Measurements from ENCODE around the gene ECT2.

Gene ECT2

DNA sequence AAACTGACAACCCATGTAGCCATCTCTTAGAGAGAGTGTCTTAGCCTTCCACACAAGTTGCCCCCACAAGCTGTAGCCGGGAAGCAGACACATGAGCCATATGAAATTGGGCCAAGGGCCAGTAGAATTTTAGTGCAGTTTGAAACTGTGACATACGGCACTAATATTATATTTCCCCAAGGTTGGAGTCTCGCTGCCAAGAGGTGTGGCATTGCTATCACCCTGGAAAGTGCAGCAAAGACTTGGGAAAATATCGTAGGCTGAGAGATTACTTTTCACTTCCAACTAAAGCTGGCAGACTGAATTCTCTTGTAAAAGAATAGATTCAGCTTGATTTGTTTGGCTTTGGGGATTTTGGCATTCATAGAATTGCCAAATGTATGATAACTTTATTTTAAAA is 89.2 kb downstream of the ECT2 start:
- in situ Hi-C loops (cut with HindIII; ENCODE audit: low sequenced_read_pairs), result no loop called here
- no peak overlapping the region for H3K4me3 ChIP-seq (ENCODE audit: low read depth, low read length)
- no peak for DNase-seq (ENCODE audit: low read depth, low spot score)
- TF ChIP-seq, protein P1, sequence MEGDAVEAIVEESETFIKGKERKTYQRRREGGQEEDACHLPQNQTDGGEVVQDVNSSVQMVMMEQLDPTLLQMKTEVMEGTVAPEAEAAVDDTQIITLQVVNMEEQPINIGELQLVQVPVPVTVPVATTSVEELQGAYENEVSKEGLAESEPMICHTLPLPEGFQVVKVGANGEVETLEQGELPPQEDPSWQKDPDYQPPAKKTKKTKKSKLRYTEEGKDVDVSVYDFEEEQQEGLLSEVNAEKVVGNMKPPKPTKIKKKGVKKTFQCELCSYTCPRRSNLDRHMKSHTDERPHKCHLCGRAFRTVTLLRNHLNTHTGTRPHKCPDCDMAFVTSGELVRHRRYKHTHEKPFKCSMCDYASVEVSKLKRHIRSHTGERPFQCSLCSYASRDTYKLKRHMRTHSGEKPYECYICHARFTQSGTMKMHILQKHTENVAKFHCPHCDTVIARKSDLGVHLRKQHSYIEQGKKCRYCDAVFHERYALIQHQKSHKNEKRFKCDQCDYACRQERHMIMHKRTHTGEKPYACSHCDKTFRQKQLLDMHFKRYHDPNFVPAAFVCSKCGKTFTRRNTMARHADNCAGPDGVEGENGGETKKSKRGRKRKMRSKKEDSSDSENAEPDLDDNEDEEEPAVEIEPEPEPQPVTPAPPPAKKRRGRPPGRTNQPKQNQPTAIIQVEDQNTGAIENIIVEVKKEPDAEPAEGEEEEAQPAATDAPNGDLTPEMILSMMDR (IDR thresholded peaks at IDR 0.05; ENCODE audit: low read depth, low read length), result no peak

DNA sequence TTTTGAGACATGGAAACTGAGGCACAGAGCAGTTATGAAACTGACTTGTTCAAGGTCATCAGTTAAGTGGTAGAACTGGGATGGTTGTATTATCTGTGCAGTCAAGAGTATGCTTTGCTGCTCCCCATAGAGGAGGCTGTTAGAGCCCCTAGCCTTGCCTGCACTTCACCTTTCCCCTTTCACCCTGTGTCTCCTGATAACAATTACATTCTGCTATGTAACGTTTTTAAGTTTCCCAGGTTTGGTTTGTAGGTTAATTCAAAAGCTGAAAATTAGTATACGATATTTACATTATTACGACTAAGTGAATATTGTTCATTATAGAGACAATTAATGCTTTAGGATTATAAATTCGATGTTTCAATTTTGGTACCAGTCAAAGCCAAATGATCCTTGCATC is 89.9 kb downstream of the ECT2 start:
- no peak for DNase-seq (ENCODE audit: low read depth, low spot score)
- in situ Hi-C loops (cut with HindIII; ENCODE audit: low sequenced_read_pairs), result no loop called here

DNA sequence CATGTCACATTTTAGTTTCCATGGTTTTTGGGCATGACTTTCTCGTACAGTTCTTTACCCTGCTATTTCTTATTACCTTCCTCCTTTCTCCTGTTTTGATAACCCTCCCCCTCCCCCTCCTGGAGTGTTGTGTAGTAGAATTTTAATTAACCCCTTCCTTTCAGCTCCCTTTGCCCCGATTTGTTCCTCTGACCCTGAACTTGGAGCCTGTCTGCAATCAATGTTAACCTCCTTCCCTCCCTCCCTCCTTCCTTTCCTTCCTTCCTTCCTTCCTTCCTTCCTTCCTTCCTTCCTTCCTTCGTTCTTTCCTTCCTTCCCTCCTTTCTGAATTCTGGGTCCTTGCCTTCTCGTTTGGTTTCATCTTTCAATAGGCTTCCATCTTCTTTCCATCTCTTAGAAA is 90.4 kb downstream of the ECT2 start:
- TF ChIP-seq, protein P1 (IDR thresholded peaks at IDR 0.05; ENCODE audit: low read depth, low read length), result no peak
- no peak for DNase-seq (ENCODE audit: low read depth, low spot score)
- H3K4me3 ChIP-seq (ENCODE audit: low read depth, low read length), result no peak overlapping the region
- in situ Hi-C loops (cut with HindIII; ENCODE audit: low sequenced_read_pairs), result no loop called here

More for the DNA sequence above, 89.9 kb downstream of the ECT2 start:
- H3K4me3 ChIP-seq (ENCODE audit: low read depth, low read length), result no peak overlapping the region
- TF ChIP-seq, protein P1 (IDR thresholded peaks at IDR 0.05; ENCODE audit: low read depth, low read length), result no peak

DNA sequence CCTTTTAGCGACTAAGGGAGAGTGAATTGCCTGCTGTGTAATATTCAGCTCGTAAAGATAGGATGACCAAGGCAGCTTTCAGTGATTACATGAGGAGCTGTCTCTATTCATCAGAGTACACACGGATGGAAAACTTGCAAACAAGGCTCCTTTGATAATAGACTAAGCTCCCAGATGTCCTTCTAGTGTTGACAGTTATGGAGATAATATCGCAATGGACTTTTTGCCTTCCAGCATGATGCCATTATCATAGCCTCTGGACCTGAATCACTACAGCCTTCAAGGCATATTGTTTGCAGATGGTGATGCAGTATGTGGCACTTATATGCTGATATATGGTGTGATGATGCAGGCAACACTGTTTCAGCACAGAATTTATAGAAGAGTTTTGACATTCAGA is 93.9 kb downstream of the ECT2 start:
- no peak overlapping the region for H3K4me3 ChIP-seq (ENCODE audit: low read depth, low read length)
- TF ChIP-seq, protein P1 (IDR thresholded peaks at IDR 0.05; ENCODE audit: low read depth, low read length), result no peak
- in situ Hi-C loops (cut with HindIII; ENCODE audit: low sequenced_read_pairs), result no loop called here
- DNase-seq (ENCODE audit: low read depth, low spot score), result no peak

DNA sequence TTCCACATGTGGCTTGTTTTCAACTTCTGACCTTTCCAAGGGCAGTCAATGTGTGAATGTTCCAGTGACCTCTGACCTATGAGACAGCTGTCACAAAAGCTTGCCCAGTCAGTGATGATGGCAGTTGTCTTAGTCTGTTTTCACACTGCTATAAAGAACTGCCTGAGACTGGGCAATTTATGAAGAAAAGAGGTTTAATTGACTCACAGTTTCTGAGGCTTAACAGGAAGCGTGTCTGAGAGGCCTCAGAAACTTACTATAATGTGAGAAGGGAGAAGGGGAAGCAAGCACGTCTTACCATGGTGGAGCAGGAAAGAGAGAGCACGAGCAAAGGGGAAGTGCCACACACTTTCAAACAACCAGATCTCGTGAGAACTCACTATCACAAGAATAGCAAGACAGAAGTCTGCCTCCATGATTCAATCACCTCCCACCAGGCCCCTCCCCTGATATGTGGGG is 95.6 kb downstream of the ECT2 start:
- DNase-seq (ENCODE audit: low read depth, low spot score), result no peak
- H3K4me3 ChIP-seq (ENCODE audit: low read depth, low read length), result no peak overlapping the region
- TF ChIP-seq, protein P1 (IDR thresholded peaks at IDR 0.05; ENCODE audit: low read depth, low read length), result no peak
- in situ Hi-C loops (cut with HindIII; ENCODE audit: low sequenced_read_pairs), result no loop called here

DNA sequence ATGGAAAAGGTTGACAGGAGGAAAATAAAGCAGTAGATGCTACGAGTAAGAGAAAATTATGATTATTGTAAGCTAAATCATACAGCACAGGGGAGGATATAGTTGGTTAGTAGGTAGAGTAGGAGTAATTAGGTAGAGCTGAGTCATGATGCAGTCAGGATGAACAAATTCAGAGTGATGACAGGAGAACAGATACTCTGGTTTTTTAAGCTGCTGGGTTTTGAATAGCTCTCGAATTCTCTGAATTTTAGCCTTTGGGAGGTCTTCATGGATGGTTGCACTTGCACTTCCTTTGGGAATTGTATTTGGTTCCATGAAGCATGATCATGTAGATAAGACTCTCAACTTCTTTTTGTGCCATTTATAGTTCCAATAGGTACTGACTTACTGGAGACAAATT is 96.2 kb downstream of the ECT2 start:
- peak; percentile 18 for DNase-seq (ENCODE audit: low read depth, low spot score)
- TF ChIP-seq, protein P1 (IDR thresholded peaks at IDR 0.05; ENCODE audit: low read depth, low read length), result no peak
- no peak overlapping the region for H3K4me3 ChIP-seq (ENCODE audit: low read depth, low read length)
- in situ Hi-C loops (cut with HindIII; ENCODE audit: low sequenced_read_pairs), result no loop called here

DNA sequence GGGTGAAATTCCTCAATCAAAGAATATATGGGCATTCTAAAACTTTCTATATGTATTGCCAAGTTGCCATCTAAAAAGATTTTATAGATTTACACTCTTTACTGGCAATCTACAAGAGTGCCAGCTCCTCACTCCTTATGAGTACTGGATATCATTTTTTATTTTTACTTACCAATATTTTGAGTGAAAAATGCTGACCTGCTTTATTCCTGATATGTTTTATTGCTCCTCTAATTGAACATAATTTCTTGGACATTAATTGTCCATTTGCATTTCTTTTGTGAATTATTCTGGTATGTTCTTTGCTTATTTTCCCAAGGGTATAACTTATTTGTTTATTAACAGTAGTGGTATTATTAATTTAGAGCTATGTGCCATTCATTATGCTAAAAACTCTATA is 96.8 kb downstream of the ECT2 start:
- DNase-seq (ENCODE audit: low read depth, low spot score), result no peak
- in situ Hi-C loops (cut with HindIII; ENCODE audit: low sequenced_read_pairs), result no loop called here
- H3K4me3 ChIP-seq (ENCODE audit: low read depth, low read length), result no peak overlapping the region
- TF ChIP-seq, protein P1 (IDR thresholded peaks at IDR 0.05; ENCODE audit: low read depth, low read length), result no peak
